Measurements from ENCODE around the gene ATXN1. TPM values are rescaled to one million over a fixed set of nuclear protein-coding genes. Genes with fewer than 3 reads are reported as not detected.

ATXN1 gene
- polyA plus RNA-seq, 2 of the 4 experiments (the other 2 are of a cell fraction): 2.9 to 8.3 TPM

GRCh38 chr6:16722630-16723029, 38.6 kb downstream of the ATXN1 start (continued):
- TF ChIP-seq CTCF (IDR thresholded peaks at IDR 0.05): no peak
- TF ChIP-seq PBX3 (IDR thresholded peaks at IDR 0.05): no peak
- TF ChIP-seq EHMT2 (IDR thresholded peaks at IDR 0.05; ENCODE audit: low read depth): no peak
- no peak for TF ChIP-seq HES2 (IDR thresholded peaks at IDR 0.05)

- Histone ChIP-seq H3K4me3 (no peak overlapping the region), H3K9me3 (no peaks in the 10 kb centered on the region), H3K4me1 (peaks cover 59% of the 10 kb centered on the region), H3K27ac (no peak overlapping the region), H3K4me2 (no peak overlapping the region)
- FAIRE-seq (no peak), DNase-seq (ENCODE audit: low read depth in 1 of 2, low spot score in 1 of 2) (no peak), ATAC-seq (no peak)
- WGBS (ENCODE audit: missing lambda C conversion rate): 98% methylated on average over 5 of the region's 5 CpGs
- TF ChIP-seq ZSCAN20 (CRISPR knock-in tag; IDR thresholded peaks at IDR 0.05) (no peak), RARB (CRISPR knock-in tag; IDR thresholded peaks at IDR 0.05) (no peak), MAX (IDR thresholded peaks at IDR 0.05) (no peak), RNF2 (IDR thresholded peaks at IDR 0.05; ENCODE audit: borderline replicate concordance, low read depth) (no peak), FOSB (CRISPR knock-in tag; IDR thresholded peaks at IDR 0.05) (no peak), EHMT2 (IDR thresholded peaks at IDR 0.05; ENCODE audit: low read depth) (no peak), MAZ (IDR thresholded peaks at IDR 0.05; ENCODE audit: borderline replicate concordance, low read depth, low read length) (no peak), FOSL2 (IDR thresholded peaks at IDR 0.05) (no peak), FOSL2 (CRISPR knock-in tag; IDR thresholded peaks at IDR 0.05) (no peak), JUN (IDR thresholded peaks at IDR 0.05) (no peak), ZNF302 (CRISPR knock-in tag; IDR thresholded peaks at IDR 0.05) (no peak), CBX8 (IDR thresholded peaks at IDR 0.05) (no peak), USF2 (IDR thresholded peaks at IDR 0.05) (no peak), ELK1 (IDR thresholded peaks at IDR 0.05; ENCODE audit: low read depth, low read length) (no peak), JUNB (IDR thresholded peaks at IDR 0.05) (no peak), NFE2L2 (conservative IDR thresholded peaks at IDR 0.05; ENCODE audit: low read length) (no peak), TFCP2L1 (CRISPR knock-in tag; IDR thresholded peaks at IDR 0.05) (no peak)
- CTCF ChIA-PET: interaction anchor here (1.3 kb wide), 2 partner anchors 10 to 49 kb away, joined by 3 to 4 read pairs; no protein-coding TSS in a partner anchor
- POLR2A ChIA-PET: no interaction called here
These were observed 39.3 kb downstream of the ATXN1 start for GRCh38 chr6:16721977-16722376.

- no peak overlapping the region for H3K27ac ChIP-seq
- FAIRE-seq (no peak), DNase-seq (ENCODE audit: low read depth in 1 of 2, low spot score in 1 of 2) (no peak), ATAC-seq (no peak)
- peaks cover 48% of the 10 kb centered on the region for H3K4me1 ChIP-seq
- ChIA-PET POLR2A (no interaction called here), CTCF (interaction anchor here (1.3 to 4.4 kb wide), 6 partner anchors 9 to 210 kb away, joined by 3 to 23 read pairs (median 4); partner anchors contain the start of gene ATXN1)
- H3K9me3 ChIP-seq: no peaks in the 10 kb centered on the region
- no peak overlapping the region for H3K4me2 ChIP-seq
- TF ChIP-seq PHF8 (IDR thresholded peaks at IDR 0.05; ENCODE audit: borderline replicate concordance, low read depth) (no peak), RAD21 (conservative IDR thresholded peaks at IDR 0.05 in 1 of 2, IDR thresholded peaks at IDR 0.05 in 1 of 2) (no peak), CEBPB (IDR thresholded peaks at IDR 0.05) (no peak), ZFP36 (IDR thresholded peaks at IDR 0.05; ENCODE audit: borderline replicate concordance, partially characterized antibody) (no peak), REST (IDR thresholded peaks at IDR 0.05) (no peak), JUNB (IDR thresholded peaks at IDR 0.05) (no peak), MYC (IDR thresholded peaks at IDR 0.05; ENCODE audit: borderline replicate concordance, low read length) (no peak), SMC3 (IDR thresholded peaks at IDR 0.05) (no peak), JUN (IDR thresholded peaks at IDR 0.05) (no peak), BHLHE40 (IDR thresholded peaks at IDR 0.05; ENCODE audit: low read depth, low read length) (no peak), NFE2L2 (conservative IDR thresholded peaks at IDR 0.05; ENCODE audit: low read length) (no peak)
- WGBS (ENCODE audit: missing lambda C conversion rate): 91% methylated on average over 4 of the region's 4 CpGs
- no peak overlapping the region for H3K4me3 ChIP-seq
These were observed 40.4 kb downstream of the ATXN1 start for GRCh38 chr6:16720861-16721260.
